Right lobe of liver (tissue), 6 donors: ENCODE measurements around the gene GALNT2. TPM values are rescaled to one million over a fixed set of nuclear protein-coding genes. Genes with fewer than 3 reads are reported as not detected.
A peak's percentile ranks its signal among the peaks of the same experiment; 100 is the strongest.

Source experiments
- ATAC-seq, 4 donors: fragments of 200-7000 bp; cut with Tn5 transposase; one replicate each; pipeline ENCODE4 v1.9.1; 2020; ENCODE audit warnings: mild to moderate bottlenecking in 4 of 4, moderate library complexity in 4 of 4
- DNase-seq, 3 donors: peaks; one replicate each; pipeline ENCODE4 v3.0.0-alpha.2; 2020
- H3K27ac ChIP-seq, 3 donors: fragments of 200-600 bp; one replicate each; pipeline ENCODE4 v1.8.0; 2022
- H3K27me3 ChIP-seq, 2 donors: fragments of 200-600 bp; one replicate each; pipeline ENCODE4 v1.8.0; 2022
- H3K36me3 ChIP-seq, 4 donors: fragments of 200-600 bp; sonication (generic) in 1 of 4; one replicate each; pipeline versions ENCODE4 v1.5.1 to v1.8.0; 2017 to 2022; ENCODE audit warnings: control low read depth in 1 of 4
- H3K4me1 ChIP-seq, 4 donors: fragments of 200-600 bp; sonication (generic) in 1 of 4; one replicate each; pipeline versions ENCODE4 v1.5.1 to v1.8.0; 2017 to 2022; ENCODE audit warnings: control low read depth in 1 of 4
- H3K4me3 ChIP-seq, 3 donors: fragments of 200-600 bp; one replicate each; pipeline ENCODE4 v1.8.0; 2022
- H3K9me3 ChIP-seq, 4 donors: fragments of 200-600 bp; sonication (generic) in 1 of 4; one replicate each; pipeline versions ENCODE4 v1.5.1 to v1.8.0; 2017 to 2022; ENCODE audit warnings: control low read depth in 1 of 4
- CTCF ChIP-seq, 4 donors: fragments of 200-600 bp in 3 of 4; fragments of 450-650 bp in 1 of 4; IDR thresholded peaks; one replicate each; pipeline versions ENCODE4 v1.5.1 to v1.8.0; 2016 to 2022; ENCODE audit warnings: antibody characterized with exemption in 4 of 4, mild to moderate bottlenecking in 2 of 4
- POLR2A ChIP-seq: fragments of 450-650 bp; IDR thresholded peaks from one replicate; pipeline ENCODE4 v1.6.1; 2017; ENCODE audit warnings: antibody characterized with exemption, mild to moderate bottlenecking
- WGBS: methylation state at CpG from one replicate; pipeline ENCODE4 v1.1.6; 2018; ENCODE audit warnings: low coverage, low lambda C conversion rate; ENCODE audit not compliant: insufficient coverage; ENCODE audit errors: missing lambda C conversion rate; 5-methylcytosine and 5-hydroxymethylcytosine counted together
- intact Hi-C, 2 donors: fragments of 100-400 bp; cut with DNase I; formaldehyde crosslinking; loops; one replicate each; pipeline versions ENCODE4 v1.11.2 to v1.14.1; 2022
- total RNA-seq, 6 experiments: library from RNA; depleted of rRNA in 2 of 6; stranded (reverse); fragments of >200 nt in 2 of 6; fragmentation: NEBNext Ultra II Directional in 3 of 6; extraction: Animal tissue kit (Norgen Biotek cat#: 25700) in 3 of 6; gene quantifications; one replicate each; pipeline versions ENCODE4 v1.1.0 to v1.2.4, GENCODE V29; 2016 to 2023
- donor health status: DM: no; HTN: yes; CAD: no.
- donor health status: DM: no; HTN: no; CAD: no.
- donor health status: DM: no; HTN: no; CAD: no.
- donor health status: DM: no; HTN: yes; CAD: no.
- donor health status: DM: no; HTN: yes; CAD: no.

The GALNT2 gene
- total RNA-seq, 6 experiments from 2014 or later: 58.0 to 152 (median 131) TPM

- no peak for TF ChIP-seq CTCF (IDR thresholded peaks at IDR 0.05)
- TF ChIP-seq POLR2A: no peak
- Histone ChIP-seq H3K27ac (peak overlapping the region; percentile 35 to 52 (median 47)), H3K9me3 (no peaks in the 10 kb centered on the region), H3K27me3 (no peaks in the 10 kb centered on the region), H3K4me1 (peaks cover 0 to 47% (median 19%) of the 10 kb centered on the region in 4 donors), H3K36me3 (no peaks in the 10 kb centered on the region), H3K4me3 (no peak overlapping the region)
- DNase-seq (no peak), ATAC-seq (no peak)
- WGBS: no CpG with 5 or more reads among the region's 4 CpGs
- intact Hi-C loops: no loop called here
Observed at GRCh38 chr1:230113235-230113592, 46.2 kb downstream of the GALNT2 start.

- WGBS: 49% methylated on average over 12 of the region's 17 CpGs
- intact Hi-C loops: no loop called here
Observed at GRCh38 chr1:230113593-230114236, 46.7 kb downstream of the GALNT2 start.

GRCh38 chr1:230114237-230114651, 47.2 kb downstream of the GALNT2 start:
- DNase-seq: peak in 1 of 3 donors; percentile 49
- H3K9me3 ChIP-seq: no peaks in the 10 kb centered on the region
- peak overlapping the region; percentile 35 to 92 (median 45) for H3K27ac ChIP-seq
- peak in 1 of 4 donors; percentile 16 for ATAC-seq
- no peak overlapping the region for H3K4me3 ChIP-seq
- H3K27me3 ChIP-seq: no peaks in the 10 kb centered on the region
- no peaks in the 10 kb centered on the region for H3K36me3 ChIP-seq
- TF ChIP-seq CTCF (IDR thresholded peaks at IDR 0.05) (no peak), POLR2A (no peak)
- intact Hi-C loops: no loop called here
- H3K4me1 ChIP-seq: peaks cover 0 to 47% (median 17%) of the 10 kb centered on the region in 4 donors
- 63% methylated on average over 9 of the region's 15 CpGs for WGBS

More at GRCh38 chr1:230113593-230114236, 46.7 kb downstream of the GALNT2 start:
- H3K27me3 ChIP-seq: no peaks in the 10 kb centered on the region
- H3K36me3 ChIP-seq: no peaks in the 10 kb centered on the region
- TF ChIP-seq CTCF (IDR thresholded peaks at IDR 0.05) (no peak), POLR2A (no peak)
- peaks cover 0 to 47% (median 17%) of the 10 kb centered on the region in 4 donors for H3K4me1 ChIP-seq
- H3K4me3 ChIP-seq: no peak overlapping the region
- DNase-seq (peak; percentile 60 to 80 (median 66)), ATAC-seq (peak; percentile 73 to 89 (median 76))
- H3K27ac ChIP-seq: peak overlapping the region; percentile 35 to 92 (median 47)
- H3K9me3 ChIP-seq: no peaks in the 10 kb centered on the region

GRCh38 chr1:230117694-230118093, 50.7 kb downstream of the GALNT2 start:
- H3K36me3 ChIP-seq: no peaks in the 10 kb centered on the region
- TF ChIP-seq POLR2A (no peak), CTCF (IDR thresholded peaks at IDR 0.05) (no peak)
- intact Hi-C loops: no loop called here
- H3K27ac ChIP-seq: no peak overlapping the region
- 96% methylated on average over 3 of the region's 6 CpGs for WGBS
- H3K27me3 ChIP-seq: no peaks in the 10 kb centered on the region
- DNase-seq: no peak
- H3K9me3 ChIP-seq: no peaks in the 10 kb centered on the region
- no peak for ATAC-seq
- H3K4me1 ChIP-seq: peaks cover 0 to 38% (median 10%) of the 10 kb centered on the region in 4 donors
- H3K4me3 ChIP-seq: no peak overlapping the region
